GM19468 (cell line): ENCODE results near the gene ONECUT1.

Experiments used
- ATAC-seq: cut with Tn5 transposase; IDR thresholded peaks from one replicate; pipeline ENCODE4 v1.9.1; 2021; ENCODE audit warnings: mild to moderate bottlenecking, moderate library complexity, moderate number of reproducible peaks; ENCODE audit not compliant: unreplicated experiment; ENCODE audit errors: extremely low read depth

The ONECUT1 gene

DNA sequence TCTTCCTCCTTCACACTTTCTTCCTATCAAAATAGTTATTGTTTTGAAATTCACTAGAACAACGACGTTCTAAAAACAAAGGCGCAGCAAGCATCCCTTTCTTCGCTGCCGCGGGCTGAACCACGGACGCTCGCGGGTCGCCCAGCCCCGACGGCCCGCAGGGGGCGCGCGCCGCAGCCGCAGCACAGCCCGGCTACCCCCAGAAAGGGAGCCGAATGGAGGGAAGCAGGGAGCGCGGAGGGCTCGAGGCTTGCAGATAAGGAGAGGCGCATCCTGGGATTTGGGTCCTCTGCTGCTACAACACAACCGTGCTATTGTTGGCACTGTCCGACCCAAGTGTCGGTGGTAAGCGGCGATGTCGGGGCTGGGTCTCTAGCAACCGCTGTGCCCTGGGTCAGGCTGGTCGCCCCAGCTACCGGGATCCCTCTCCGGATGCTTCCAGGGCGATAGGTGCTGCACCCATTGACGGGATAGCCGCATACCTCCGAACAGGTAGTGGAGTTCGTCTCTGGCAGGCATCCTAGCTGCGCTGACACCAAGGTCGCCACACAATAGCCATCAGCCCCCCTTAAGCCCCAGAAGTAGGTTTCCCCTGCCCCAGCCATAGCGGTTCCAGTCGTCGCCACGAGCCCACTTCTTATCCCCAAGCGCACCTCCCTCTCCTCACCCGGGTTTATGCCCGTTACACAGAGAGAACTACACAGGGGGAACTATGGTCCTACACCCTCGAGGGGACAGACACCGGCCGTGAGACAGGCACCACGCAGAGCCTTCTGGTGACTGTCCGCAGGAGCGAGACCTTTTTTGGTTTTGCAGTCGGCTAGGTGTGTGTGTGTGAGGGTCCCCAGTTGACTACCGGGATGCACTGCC is 6.0 kb downstream of the ONECUT1 start:
- ATAC-seq = no peak

DNA sequence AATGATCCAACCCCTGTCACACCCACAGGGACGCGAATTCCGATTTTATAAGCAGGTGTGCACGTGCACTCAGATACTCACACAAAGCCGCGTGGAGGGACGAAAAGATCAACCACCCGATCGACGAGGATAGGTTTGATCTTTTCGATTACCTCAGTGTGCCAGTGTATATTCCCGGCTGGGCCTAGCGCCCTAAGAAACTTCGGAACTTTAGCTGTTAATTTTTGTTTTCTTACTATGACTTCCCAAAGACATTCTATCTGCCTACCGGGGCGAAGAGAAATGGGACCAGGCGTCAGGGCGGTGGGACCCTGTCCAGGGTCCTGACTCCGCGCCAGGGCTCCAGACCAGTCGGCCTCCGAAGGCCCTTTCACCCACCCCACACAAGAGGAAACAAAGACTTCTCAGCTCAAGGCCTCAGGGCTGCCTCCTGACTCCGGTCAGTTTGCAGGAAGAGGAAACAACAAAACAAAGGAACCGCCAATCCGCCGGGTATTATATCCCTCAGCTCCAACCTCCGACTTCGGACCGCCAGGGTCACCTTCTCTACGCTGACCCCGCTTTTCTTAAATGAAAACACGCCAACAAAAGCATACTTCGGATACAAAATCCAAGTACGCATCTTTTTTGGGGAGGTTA is 6.8 kb downstream of the ONECUT1 start:
- no peak for ATAC-seq

DNA sequence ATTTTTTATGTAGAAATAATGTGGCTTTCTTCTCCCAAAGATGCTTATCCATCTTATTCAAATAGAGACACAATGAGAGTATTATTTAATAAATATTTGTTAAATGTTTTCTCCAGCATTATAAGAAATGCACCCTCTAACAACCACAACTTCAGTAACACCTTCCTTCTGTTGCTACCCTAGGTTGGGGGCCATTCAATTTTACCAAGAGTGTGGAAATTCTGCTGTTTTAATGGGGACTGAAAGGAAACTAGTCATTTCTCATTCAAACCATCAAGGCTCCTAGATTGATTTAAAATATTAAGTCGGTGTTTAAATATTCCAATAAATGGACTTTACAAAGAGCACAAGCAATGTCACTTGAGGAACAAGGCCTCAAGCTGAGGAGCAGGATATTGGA is 7.6 kb downstream of the ONECUT1 start:
- no peak for ATAC-seq

DNA sequence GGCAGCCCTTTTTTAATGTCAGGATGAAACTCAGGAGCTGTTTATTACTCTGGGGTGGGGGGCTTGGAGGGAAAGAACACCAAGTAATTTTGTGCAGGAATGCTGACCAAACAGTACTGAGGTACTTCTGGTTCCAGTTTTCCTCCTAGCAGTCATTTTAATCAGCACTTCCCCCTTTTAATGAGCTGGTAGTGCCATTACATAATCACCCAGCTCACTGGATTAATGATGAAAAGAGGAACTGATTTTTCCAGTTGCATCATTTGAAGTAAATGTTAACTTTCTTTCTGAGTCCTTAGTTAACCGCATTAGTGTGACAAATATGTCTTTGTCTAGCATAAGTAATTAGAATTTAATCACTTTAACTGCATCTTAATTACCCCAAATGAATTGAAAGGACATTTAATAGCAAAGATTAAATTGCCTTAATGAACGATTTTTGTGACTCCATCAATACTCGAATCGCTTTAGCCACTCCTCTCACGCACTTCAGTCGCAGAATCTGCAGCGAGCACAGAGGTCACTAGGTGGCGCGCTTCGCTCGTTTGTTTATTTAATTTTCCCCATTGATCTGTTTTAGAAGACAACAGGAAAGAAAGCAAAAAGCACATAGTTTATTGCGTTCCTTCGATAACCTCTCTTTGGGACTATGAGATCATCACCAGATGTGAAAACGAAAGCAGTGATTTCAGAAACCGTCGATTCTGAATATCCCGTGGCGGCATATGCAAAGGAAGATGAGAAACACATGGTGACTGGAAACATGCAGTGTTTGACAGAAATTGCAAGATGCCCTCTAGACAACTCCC is 9.8 kb downstream of the ONECUT1 start:
- peak; percentile 47 for ATAC-seq

DNA sequence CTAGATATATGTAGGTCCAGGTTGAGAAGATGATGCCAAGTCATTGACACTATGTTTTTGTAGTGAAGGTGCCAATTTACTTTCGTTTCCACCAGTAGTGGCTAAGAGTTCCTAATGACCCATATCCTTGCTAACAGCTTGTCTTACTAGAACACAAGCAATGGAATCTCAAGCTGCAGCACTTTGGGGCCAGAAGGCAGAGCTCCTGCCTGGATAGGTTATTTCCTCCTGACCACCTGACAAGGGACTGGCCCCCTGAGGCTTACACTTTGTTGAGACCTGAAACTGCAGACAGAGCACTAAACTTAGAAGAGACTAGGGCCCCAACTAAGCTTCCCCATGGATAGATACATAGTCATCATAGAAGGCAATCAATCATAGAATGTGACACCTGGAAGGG is 11.7 kb downstream of the ONECUT1 start:
- ATAC-seq = no peak

DNA sequence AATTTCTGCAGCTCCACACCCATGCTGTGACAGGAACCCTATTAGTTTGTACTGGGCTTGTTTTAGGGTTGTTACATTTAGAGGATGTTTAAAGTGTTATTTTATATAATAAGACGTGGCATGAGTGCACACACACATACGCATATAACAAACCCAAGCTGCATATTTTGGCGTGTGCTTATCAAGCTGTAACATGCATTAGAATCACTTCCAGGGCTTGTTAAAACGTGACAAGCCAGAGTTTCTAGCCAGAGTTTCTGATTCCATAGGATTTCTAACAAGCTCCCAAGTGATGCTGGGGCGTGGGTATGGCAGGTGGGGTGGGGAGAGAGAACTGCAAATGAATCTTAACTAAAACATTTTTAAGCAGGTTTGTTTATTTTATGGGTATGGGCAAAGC is 17.4 kb downstream of the ONECUT1 start:
- ATAC-seq = no peak

DNA sequence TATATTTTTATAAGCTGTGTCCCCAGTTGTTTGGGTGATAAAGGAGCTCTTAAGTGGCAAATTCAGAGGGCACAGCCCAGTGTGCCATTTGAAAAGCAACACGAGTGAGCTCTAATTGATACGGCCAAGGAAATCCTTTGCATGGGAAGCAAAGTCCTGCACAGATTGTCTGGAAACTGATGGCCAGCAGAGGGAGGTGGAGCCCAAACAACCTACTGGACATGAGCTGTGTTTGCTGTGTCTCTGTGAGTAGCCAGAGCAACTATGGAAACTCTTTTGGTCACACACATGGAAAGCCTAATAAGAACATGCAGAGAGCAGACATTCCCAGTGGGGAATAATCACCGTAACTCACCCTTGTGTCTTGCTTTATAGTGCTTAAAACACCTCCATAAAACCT is 24.4 kb downstream of the ONECUT1 start:
- no peak for ATAC-seq

DNA sequence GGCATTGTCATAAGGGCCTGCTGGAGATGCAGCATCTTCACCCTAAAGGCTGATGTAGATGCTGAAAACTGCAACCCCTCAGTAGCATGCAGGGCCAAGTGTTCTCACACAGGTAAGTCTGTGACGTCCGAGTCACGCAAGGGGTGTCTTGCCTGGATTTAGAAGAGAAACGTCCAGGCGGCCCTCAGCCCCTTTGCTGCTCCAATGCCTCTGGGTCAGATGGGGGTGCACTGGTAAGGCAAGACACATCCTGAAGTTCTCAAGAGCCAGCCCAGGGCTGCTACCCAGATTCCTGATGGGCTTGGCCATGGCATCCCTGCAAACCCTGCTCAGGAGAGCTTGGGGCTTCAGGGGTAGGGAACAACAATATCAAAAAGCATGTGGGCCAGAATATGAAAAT is 25.4 kb downstream of the ONECUT1 start:
- no peak for ATAC-seq

DNA sequence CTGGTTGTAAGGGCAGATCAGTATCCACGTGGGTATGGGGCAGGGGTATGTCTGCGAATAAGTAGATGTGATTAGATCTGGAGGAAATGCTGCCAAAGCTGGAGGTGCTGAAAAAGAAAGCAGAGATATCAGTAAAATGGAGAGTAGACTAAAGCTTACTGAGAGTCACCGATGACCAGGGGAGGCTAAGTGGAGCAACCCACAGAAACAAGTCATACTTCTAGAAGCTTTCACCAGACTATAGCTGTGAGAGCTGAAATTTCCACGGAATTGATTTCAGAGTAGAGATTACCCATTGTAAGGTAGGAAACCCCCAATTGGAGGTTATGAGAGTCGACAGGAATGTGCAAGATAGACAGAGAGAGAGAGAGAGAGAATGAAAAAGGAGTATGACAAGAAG is 27.5 kb downstream of the ONECUT1 start:
- ATAC-seq = no peak

DNA sequence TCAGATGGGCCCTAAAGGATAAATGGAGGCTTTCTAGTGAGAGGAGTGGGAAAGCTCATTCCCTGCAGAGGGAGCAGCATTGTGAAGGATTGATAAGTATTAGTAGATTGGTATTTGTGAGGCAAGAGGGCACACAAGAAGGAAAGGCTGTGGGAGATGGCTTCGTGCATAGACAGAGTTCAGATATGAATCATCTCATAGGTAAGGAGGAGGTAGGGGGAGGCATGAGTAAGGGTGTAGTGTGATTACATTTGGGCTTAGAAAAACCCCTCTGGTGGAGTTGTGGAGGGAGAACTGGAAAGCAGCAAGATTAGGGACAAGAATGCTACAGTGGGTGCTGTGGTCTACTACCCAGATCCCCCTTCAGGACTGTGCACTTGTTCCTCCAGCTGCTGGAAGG is 29.6 kb downstream of the ONECUT1 start:
- no peak for ATAC-seq

DNA sequence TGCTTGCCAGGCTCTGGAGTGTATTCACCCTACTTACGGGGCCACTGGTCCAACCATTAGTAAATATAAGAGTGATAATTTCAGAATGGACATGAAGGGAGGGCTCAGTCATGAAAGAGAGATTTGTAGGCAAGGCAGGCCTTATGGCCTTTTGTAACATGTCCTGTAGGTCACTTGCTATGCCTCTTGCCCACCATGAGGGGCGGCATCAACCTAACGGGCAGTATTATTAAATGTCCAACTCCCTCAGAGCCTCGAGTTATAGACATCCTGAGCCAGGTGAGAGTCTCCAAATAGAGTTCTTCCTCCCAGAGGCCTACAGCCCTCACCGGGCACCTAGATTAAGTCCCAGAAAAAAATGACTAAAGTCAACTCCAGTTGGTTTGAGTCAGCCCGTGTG is 30.2 kb downstream of the ONECUT1 start:
- ATAC-seq = no peak

DNA sequence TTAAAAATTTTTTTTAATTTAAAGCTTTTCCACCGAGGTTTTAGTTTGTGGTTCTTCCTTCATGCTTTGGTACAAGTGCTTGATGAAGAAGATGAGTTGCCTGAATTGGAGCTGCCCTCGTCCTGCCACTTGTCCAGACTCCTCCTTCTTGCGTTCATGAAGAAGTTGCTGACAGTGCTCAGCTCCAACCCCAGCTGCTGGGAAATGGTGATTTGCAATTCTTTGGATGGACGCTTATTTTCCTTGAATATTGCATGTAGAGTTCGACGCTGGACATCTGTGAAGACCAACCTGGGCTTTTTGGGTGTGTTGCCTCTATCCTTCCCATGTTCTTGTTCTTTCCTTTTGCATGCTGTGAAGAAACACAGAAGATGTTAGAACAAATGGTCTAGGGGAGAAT is 32.6 kb downstream of the ONECUT1 start:
- ATAC-seq = no peak

DNA sequence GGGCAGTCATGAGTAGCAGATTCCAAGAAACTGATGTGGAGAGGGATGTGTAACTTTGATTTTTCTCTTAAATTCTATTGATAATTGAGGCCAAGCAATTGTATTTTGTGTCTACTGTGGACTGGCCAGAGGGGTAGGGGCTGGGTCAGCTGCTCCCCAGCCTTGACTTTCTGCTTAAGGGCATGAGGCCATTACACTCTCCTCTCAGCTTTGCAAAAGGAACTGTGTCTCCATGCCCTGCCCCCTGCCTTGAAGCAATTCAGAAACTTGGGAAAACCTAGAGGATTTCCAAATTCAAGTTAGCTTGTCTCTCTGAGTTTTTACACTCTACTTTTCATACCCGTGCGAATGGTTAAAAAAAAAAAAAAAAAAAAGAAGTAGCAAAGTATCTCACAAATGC is 38.6 kb downstream of the ONECUT1 start:
- ATAC-seq = no peak

DNA sequence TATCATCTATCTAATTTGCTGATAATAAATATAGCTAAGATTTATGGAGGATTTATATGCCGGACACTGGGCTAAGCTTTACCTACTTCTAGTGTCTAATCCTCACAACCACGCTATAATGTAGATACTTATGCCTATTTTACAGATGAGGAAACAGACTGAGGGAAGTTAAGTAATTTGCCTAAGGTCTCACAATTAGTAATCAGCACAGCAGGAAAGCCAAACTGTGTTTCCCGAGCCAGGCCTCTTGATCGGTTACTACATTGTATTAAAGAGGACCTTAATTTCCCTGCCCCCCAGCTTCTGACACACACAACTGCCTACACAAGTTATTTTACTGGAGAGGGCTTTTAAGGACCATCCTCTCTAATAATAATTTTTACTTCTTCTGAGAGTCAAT is 40.9 kb downstream of the ONECUT1 start:
- no peak for ATAC-seq

DNA sequence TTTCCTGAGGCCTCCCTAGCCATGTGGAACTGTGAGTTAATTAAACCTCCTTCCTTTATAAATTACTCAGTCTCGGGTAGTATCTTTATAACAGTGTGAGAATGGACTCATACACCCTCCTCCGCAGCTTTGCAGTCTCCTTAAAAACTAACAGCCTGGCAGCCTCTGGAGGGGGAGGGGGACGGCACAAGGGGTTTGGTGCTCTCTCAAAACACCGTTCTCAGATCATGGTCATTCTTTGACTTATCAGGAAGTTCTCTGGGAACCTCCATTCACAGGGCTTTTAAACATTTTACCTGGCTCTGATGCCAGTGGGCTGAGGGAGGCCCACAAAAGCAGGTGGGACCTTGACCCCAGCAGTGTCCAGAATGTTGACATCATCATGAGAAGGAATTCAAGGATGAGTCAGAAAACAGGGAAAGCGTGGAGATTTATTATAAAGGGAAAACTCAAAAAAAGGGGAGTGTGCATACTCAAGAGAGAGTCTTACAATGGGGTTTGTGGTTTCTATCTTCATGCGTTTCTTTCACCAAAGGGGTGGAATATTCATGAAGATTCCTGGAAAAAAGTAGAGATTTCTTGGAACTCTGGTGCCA is 43.9 kb downstream of the ONECUT1 start:
- no peak for ATAC-seq

DNA sequence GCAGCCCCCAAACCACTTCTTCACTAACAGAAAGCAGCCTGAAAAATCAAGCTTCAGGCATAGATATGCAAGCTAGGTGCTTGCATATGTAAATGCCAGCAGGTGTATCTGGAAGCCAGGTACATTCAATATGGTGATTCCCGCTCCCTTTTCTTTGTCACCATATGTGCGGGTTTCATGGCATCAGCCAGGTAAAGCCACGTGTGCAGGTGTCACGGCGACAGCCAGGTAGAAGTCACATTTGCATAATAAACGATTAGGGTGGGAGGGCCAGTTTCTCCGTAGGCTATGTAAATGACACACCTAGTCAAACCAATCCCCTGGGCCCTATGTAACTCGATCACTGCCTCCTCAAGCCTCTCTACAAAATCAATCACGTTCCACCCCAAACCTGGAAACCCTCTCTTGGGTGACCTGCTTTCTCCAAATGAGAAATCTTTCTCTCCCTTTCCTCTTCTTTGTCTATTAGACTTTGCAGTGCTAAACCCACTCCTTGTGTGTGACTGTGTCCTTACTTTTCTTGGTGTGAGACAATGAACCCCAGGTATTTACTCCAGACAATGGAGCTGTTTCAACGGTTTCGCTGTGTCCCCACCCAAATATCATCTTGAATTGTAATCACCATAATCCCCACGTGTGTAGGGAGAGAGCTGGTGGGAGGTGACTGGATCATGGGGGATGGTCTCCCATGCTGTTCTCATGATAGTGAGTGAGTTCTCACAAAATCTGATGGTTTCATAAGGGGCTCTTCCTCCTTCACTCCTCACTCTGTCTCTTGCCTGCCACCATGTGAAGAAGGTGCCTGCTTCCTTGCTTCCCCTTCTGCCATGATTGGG is 44.6 kb downstream of the ONECUT1 start:
- no peak for ATAC-seq

DNA sequence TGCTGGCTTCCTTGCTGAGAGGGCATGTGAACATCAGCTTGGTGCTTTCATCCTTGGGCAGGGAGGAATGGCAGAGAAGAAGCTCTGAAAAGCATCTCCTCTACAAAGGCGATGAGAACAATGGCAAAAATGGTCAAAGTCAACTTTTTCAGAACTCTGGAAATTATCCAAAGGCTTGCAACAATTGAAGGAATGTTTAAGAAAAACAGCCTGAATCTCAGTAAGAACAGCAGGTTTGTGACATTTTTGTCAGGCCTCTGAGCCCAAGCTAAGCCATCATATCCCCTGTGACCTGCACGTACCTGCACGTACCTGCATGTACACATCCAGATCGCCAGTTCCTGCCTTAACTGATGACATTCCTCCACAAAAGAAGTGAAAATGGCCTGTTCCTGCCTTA is 51.8 kb downstream of the ONECUT1 start:
- no peak for ATAC-seq

DNA sequence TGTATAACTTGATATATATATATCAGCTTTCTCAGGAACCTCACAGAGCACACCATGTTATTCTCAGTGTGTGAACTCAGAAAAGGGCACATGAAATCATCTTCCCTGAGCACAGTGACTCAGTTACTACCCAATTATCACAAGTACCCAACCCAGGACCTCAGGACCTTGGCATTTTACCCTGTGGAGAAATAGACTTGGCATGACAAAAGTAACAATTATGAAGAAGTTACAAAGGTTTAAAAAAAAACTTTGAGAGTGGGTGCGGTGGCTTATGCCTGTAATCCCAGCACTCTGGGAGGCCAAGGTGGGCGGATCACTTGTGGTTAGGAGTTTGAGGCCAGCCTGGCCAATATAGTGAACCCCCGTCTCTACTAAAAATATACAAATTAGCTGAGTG is 52.4 kb downstream of the ONECUT1 start:
- no peak for ATAC-seq

DNA sequence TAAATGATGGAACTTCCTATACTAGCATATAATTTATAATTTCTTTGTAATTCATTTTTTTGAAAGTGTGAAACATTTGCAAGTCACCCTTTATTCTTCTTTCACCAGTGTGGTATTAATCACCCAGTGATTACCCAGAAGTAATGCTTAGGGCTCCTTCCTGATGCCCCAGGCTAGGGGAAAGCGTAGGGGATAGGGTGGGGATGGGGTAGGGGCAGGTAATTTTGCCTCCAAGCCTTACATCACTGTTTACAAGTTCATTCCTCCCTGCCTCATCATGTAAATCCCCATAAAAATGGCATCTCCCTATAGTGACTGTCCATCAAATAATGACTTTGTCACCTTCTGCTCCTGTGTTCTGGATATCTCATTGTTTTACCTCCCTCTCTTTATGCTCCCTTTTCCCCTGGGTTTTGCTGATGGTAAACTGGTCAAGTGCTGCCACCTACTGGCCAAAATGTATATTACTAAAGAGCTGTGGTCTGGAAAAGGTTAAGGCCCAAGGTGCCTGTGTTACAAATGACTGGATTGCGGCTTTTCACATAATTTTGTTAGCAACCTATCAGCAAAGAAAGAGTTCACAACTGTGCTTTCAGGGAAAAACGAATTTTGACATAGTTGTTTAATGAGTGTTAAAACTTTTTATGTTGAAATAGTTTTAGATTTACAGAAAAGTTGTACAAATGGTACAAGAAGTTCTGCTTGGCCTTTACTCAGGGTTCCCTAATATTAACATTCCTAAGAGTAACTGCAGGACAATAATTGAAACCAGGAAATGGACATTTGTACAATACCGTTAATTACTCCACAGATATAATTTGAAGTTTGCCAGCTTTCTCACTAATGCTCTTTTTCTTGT is 54.7 kb downstream of the ONECUT1 start:
- ATAC-seq = no peak
